ENCODE results near the gene NUMBL.

NUMBL gene

GRCh38 chr19:40690693-40691420 lies 406 bp upstream of the NUMBL start:
- DNase-seq (ENCODE audit: low read depth in 2 of 2): peak; percentile 71 to 86

GRCh38 chr19:40689339-40690049 lies 957 bp downstream of the NUMBL start:
- DNase-seq (ENCODE audit: low read depth in 2 of 2): no peak

- DNase-seq (ENCODE audit: low read depth in 2 of 2): no peak
Measured at GRCh38 chr19:40688987-40689338, 1.5 kb downstream of the NUMBL start.

DNA sequence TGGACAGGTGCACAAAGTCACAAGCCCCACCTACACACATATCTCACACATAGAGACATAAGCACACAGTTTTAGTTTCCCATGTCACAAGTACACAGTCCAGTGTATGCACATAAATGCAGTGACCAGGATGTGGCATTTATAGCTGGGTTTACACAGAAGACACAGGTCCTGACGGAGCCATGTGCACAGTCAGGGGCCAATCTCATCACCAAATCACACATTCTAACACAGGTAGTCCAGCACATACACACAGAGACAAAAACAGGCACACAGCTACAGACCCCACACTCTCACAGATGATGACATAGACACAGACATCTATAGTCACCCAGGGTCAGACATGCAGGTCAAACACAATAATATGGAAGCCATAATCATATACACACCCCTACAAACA lies 2.1 kb downstream of the NUMBL start:
- no peak for DNase-seq (ENCODE audit: low read depth in 2 of 2)

GRCh38 chr19:40687525-40688016 lies 2.9 kb downstream of the NUMBL start:
- peak in 1 of 2 donors; percentile 32 for DNase-seq (ENCODE audit: low read depth in 2 of 2)

- DNase-seq (ENCODE audit: low read depth in 2 of 2): no peak
Measured at GRCh38 chr19:40686882-40687524, 3.4 kb downstream of the NUMBL start.

- no peak for DNase-seq (ENCODE audit: low read depth in 2 of 2)
Measured at GRCh38 chr19:40685563-40685962, 4.9 kb downstream of the NUMBL start.

- no peak for DNase-seq (ENCODE audit: low read depth in 2 of 2)
Measured at GRCh38 chr19:40685016-40685526, 5.4 kb downstream of the NUMBL start.

- DNase-seq (ENCODE audit: low read depth in 2 of 2): no peak
Measured at GRCh38 chr19:40684280-40684679, 6.2 kb downstream of the NUMBL start.

GRCh38 chr19:40683437-40683836 lies 7.0 kb downstream of the NUMBL start:
- no peak for DNase-seq (ENCODE audit: low read depth in 2 of 2)

- DNase-seq (ENCODE audit: low read depth in 2 of 2): no peak
Measured at GRCh38 chr19:40682431-40682964, 8.0 kb downstream of the NUMBL start.

GRCh38 chr19:40681039-40681438 lies 9.4 kb downstream of the NUMBL start:
- no peak for DNase-seq (ENCODE audit: low read depth in 2 of 2)

DNA sequence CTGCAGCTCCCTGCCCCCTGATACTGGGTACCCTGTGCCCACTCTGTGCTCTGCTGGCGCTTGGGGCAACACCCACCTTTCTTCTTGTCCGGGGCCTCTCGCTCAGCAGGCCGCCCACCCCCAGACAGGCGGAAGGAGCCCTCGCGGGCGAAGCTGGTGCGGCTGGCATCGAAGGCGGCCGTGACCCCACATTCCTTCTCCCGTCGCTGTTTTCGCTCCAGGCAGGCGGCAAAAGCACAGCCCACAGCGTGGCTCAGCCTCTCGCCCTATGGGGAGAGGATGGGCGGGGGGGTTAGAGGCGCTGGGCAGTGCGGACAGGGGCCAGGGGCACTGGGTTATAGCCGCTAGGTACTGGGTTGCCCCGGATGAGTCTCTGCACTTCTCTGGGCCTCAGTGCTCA lies 13.3 kb downstream of the NUMBL start:
- no peak for DNase-seq (ENCODE audit: low read depth in 2 of 2)

DNA sequence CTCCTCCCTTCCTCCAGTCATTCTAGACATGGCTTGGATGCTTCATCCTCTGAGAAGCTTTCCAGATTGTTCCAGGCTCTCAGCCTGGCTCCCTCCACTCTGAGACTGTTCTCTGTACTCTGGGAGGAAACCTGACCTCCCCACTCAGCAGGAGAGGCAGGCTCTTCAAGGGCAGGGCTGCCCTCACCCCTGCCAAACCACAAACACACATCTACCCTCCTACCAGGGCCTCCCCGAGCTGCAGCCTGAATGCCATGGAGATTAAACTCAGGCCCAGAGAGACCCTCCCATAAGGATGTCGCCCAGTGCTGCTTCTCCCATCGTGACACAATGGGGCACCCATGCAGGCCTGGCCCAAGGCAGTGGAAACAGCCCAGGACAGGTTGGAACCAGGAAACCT lies 16.2 kb downstream of the NUMBL start:
- DNase-seq (ENCODE audit: low read depth in 2 of 2): no peak

DNA sequence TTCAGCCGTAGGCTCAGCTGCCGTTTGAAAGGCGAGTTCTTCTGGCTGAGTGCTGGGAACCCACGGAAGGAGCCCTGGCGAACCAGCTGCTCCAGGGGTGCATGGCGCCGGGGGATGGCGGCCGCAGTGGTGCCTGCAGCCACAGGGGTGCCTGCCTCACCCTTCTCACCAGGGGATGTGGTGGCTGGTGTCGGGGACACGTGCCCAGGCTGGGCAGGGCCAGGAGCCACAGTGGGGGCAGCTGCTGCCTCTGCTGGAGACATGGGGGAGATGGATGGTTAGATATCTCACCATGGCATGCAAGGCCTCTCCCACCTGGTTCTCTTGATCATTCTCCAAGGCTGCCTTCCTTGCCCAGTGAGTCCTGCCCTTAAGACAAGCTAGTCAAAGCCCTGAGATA lies 17.1 kb downstream of the NUMBL start:
- DNase-seq (ENCODE audit: low read depth in 2 of 2): no peak

GRCh38 chr19:40672573-40673299 lies 17.7 kb downstream of the NUMBL start:
- DNase-seq (ENCODE audit: low read depth in 2 of 2): no peak

GRCh38 chr19:40672038-40672437 lies 18.4 kb downstream of the NUMBL start:
- no peak for DNase-seq (ENCODE audit: low read depth in 2 of 2)

DNA sequence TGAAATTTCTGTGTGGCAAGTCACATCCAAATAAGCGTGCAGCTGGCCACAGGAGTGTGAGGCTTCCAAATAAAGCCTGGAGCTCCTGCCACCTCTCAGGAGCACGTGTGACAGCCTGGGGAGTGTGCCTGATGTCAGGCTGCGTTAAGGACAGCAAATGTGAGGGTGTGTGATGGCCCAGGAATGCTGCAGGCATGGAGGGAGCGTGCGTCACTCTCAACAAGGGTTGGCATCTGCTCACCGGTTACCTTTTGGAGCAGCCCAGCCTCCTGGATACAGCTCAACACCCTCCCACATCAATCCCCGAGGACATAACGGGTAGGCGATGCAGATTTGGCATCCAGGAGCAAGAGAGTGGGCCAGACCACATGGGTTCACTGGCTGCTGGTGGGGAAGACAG lies 19.0 kb downstream of the NUMBL start:
- no peak for DNase-seq (ENCODE audit: low read depth in 2 of 2)

- DNase-seq (ENCODE audit: low read depth in 2 of 2): no peak
Measured at GRCh38 chr19:40668991-40669614, 21.3 kb downstream of the NUMBL start.

- no peak for DNase-seq (ENCODE audit: low read depth in 2 of 2)
Measured at GRCh38 chr19:40667602-40668001, 22.8 kb downstream of the NUMBL start.

DNA sequence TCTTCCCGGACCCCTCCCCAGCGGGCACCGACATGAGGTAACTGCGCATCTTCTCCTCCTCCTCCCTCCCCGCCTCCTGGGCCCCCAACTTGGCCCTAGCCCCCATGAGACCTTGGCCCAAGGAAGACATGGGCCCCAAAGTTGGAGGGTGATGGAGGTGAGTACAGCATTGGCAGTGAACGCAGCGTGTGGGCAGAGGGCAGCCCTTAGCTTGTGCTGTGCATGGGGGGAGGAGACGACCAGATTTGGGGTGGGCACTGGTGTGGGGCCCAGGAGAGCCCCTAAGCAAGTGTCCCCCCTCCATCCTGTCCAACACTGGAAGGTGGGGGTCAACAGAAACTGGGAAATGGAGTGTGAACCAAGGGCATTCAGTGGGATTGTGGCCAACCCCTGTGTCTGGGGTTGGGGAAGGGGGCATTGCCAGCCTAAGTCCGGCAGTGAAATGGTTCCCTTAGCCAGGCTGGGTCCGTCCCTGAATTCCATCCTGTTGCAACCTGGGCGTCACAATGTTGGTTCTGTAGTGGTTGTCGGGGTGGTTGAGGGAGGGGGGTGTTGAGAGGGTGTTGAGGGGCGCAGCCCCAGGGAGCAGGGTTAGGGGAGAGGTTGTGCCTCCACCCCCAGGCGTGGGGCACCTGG lies 23.5 kb downstream of the NUMBL start:
- no peak for DNase-seq (ENCODE audit: low read depth in 2 of 2)
